ENCODE measurements around the gene RASSF4.

Gene RASSF4

DNA sequence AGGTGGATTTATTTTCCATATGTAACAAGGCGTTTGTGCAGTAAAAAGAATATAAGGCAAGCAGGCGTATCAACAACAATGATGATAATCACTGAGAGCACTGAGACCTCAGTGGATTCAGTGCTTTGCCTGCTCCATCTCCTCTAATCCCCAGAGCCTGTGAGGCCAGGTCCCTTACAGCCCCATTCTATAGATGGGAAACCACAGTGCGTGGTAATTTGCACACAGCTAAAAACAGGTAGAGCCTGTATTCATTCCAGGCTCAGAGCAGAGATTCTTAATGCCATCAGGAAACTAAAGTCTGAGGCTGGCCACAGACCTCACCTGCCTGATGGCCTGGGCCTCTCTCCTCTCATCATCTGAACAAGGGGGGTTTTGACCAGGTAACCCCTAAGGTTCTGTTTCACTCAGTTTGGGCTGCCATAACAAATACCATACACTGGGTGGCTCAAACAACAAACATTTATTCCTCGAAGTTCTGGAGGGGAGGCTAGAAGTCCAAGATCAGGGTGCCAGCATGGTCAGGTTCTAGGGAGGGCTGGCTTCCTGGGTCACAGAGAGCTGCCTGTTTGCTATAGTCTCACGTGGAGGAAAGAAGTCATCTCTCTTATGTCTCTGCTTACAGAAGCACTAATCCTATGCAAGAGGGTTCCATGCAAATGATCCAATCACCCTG lies 10.3 kb upstream of the RASSF4 start:
- DNase-seq, result no peak

DNA sequence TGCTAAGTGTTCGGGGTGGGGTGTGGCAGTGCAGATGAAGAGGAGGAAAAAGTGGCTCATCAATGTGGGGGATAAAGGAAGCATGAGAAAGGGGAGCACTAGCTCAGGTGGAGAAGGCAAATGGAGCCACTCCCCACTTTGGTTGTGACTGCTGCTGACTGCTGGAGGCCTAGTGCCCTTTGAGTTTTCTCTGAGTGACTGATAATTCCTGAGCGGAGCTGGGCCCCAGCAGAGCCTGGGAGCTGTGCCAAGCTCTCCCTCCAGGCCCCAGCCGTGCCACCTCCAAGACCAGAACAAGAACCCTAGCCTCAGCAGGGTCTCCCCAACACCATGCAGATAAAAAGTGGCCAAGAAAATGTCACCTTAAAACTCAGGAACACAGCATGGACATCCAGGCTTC lies 9.7 kb upstream of the RASSF4 start:
- no peak for DNase-seq

DNA sequence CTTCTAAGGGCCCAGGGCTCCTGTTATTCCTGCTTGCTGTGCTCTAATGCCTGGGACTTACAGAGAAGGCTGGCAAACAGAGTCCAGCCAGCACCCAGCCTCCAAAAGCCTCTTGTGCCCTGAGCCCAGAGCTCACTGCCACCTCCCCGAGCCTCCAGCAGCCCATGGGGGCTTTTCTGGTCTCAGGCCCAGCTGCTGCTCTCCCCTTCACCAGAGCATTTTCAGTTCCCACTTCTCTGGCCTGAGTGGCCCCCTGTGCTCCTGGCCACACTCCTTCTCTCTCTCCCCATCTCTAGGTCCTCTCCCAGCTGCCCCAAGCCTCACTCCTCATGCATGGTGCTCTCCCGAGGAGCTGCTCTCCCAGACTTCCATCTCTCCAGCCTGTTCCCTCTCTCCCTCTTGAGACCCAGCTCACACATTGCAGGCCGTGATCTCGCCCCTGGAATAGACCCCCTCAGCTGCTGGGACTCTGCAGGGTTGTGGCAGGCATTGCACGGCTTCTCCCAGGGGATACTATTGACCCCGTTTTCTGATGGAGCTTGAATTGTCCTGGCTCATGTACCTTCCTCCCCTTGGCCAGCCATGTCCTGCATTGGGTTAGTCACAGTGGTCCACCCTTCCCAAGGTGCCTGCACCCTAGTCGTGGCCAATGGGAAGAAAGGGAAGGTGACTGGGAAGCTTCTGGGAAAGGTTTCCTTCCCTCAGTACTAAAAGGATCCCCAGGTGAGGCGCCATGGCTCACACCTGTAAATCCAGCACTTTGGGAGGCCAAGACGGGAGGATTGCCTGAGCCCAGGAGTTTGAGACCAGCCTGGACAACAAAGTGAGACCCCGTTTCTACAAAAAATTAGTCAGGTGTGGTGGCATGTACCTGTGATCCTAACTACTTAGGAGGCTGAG lies 9.0 kb upstream of the RASSF4 start:
- DNase-seq, result no peak

DNA sequence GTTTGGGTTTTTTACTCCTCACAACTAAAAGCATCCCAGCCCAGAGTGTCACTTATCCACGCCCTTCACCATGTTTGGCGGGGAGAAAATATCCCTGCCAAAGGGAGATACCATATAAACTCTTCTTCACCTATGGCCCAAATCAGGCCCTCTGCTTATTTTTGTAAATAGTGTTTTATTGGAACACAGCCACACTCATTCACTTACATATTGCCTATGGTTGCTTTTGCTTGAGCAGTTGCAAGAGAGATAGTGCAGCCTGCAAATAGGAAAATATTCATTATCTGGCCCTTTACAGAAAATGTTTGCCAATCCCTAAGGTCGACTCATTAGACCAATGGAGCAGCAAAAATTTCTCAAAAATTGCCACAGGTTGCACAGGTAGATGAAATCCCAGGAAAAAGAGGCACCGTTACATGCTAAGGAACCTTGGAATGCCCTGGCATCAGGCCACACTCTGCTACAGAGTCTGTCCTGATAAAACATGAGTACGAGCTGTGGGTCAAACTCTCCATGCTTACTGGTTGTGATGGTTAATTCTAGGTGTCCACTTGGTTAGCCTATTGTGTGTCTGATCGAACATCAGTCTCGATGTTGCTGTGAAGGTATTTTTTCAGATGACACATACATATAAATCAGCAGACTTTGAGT lies 7.9 kb upstream of the RASSF4 start:
- no peak for DNase-seq

DNA sequence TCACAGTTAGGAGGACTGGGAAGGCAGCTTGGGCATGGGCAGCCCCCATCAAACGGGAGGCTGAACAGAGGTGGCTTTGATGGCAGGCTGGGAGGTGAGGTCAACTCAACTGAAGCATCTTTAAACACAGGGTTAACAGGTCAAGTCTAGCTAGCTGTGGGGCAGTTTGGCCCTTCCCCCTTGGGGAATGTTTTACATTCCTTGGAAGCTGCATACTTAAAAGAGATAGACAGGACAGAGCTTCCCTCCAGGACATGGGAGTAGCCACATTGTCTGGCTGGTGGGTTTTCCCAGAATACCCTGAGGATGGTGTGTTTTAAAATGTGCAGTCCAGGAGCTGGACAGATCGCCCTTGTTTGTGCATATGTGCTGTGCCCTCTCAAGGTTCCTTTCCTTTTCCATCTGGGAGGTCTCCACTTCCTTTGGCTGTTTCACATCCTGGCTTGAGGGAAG lies 6.8 kb upstream of the RASSF4 start:
- DNase-seq, result peak; percentile 14

DNA sequence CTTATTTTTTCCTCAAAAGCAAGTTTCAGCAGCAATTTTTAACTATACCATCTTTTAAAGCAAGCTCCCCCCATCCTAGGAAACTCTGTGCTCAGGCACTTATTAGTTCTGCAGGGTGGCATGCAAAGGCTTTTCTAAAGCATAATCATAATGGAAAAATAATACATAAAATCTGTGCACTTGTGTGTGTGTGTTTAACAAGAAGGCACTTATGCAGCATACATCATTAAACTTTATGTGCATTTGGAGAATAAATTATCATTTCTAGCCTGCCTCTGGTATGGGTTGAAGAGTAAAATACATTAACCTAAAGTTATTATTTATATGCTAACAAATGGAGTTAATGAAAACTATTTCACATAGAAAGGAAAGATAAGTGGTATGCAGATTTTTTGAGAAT lies 5.6 kb upstream of the RASSF4 start:
- no peak for DNase-seq

DNA sequence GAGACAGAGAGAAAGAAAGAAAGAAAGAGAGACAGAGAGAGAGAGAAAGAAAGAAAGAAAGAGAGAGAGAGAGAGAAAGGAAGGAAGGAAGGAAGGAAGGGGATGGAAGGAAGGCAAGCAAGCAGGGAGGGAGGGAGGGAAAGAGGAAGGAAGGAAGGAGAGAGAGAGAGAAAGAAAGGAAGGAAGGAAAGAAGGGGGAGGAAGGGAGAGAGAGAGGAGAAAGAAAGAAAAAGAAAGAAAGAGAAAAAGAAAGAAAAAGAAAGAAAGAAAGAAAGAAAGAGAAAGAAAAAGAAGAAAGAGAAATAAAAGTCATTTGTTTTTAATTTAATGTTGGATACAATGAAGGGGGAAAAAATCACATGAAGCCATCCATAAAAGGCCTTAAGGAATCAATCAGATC lies 4.6 kb upstream of the RASSF4 start:
- no peak for DNase-seq

DNA sequence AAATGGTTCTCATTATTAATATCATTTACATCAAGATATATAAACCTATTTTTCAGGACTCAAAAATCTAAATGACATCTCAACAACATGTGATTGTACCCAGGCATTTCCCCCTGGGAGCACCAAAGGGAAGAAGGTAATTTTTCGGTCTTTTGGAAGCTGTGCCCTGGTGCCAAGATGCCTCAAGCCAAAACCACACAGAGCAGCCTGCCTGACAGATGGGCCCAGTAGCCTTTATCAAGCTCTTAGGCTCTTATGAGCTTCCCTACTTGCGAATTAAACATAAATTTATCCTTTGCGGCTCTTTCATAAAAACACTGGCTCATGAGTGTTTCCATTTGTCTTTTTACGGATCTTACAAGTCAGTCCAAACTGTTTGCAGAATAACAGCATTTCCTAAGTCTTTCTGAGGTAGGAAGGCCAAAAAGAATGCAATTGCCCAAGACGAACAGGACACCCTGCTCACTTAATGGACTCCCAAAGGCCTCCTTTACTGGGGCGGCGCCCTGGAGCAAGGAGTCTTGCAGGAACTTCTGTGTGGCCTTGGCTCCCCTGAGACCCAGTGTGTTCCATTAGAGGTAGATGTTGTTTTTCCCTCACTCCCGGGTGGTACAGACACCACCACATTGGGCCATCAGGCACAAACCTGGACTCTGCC lies 4.1 kb upstream of the RASSF4 start:
- no peak for DNase-seq

DNA sequence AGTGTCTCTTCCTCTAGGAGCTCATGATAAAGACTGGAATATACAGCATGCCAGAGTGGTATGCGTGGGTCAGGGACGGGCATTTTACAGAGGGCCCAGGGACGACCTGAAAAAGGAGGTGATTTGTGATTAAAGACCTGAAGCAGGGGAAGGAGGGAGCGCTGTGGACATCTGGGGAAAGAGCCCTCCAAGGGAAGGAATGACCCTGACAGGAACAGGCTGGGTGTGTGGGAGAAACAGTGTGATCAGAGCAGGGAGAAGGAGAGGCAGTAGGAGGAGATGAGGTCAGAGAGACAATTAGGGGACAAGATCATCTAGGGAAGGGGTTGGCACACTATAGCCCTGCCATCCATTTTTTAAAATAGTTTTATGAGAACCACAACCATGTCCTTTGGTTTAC lies 3.4 kb upstream of the RASSF4 start:
- DNase-seq, result no peak

DNA sequence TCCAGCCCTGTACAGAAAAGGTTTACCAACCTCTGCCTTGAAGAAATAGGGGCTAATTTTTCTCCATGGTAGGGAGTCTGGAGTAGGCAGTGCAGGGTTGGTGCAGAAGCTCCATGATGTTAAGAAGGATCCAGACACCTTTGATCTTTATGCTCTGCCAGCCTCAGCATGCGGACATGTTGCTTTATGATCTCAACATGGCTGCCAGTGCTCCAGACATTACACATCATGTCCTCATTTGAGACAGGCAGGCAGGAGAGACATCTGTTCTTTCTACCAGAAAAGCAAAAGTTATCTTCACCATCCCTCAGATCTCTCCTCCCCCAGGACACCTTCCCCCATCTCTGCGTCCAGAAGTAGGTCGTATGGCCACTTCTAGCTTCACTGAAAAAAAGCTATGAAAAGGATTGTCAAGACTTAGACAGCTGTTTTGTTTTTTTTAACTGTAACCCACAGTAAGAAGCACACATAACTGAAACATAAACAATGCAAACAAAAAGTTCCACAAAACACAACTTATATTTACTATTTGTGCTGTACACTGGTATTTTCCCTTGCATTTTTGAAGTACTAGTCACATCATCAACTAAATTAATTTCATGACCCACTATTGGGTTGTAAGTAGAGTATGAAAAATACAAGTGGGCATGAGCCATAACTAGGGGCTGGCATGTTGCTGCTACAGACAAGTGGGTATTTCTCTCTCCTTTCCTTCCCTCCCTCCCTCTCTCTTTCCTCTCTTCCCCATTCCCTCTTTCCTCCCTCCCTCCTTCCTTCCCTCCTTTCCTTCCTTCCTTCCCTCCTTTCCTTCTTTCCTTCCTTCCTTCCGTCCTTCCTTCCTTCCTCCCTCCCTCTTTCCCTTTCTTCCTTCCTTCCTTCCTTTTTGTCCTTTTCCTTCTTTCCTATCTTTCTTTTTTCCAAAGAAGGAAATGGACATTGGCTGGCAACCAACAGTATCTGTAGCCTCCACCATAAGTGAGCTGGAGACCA lies 2.6 kb upstream of the RASSF4 start:
- DNase-seq, result no peak

DNA sequence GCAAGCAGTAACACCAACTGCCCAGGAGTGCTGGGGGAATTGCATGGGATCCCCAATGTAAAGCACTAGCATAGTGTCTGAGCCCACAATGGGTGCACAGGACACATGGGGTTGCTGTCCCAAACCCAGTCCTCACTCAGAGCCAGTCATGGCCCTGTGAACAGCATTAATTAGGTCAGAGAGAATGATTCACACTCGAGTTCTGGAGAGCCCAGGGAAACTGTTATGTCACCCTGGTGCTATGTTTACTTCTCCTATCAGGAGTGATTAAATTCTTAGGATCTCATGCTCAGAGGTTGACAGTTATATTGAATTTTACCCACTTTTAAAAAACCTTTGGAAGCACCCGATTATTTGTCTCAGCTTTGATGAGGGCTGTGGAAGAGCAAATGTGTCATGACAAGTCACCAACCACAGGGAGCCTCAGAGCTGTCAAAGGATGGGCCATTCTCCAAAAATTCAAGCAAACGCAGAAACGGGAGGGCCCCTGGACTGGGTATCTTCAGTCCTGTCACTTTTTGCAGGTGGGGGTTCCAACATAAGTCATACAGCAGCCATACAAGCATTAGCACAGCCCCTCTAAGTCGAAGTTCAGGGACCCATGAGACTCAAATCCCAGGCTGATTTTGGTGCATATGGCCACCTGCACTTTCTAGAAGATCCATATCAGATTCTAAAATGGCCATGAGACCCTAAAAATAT lies 1.3 kb upstream of the RASSF4 start:
- DNase-seq, result peak; percentile 65

DNA sequence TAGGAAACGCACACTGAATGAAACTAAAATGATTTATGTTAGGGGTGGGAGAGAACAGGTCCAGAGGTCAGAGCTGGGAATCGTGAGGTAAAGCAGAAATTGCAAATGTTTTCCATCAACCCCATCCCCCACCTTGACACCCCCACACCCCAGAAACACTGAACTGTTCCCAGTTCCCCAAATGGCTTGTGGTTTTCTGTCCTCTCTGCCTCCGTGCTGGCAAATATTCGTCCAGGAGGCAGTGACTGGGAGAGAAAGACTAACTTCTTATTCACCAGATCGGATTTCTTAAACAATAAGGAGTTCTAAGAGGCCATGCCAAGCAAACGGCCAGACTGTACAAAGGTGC lies 730 bp upstream of the RASSF4 start:
- DNase-seq, result no peak

DNA sequence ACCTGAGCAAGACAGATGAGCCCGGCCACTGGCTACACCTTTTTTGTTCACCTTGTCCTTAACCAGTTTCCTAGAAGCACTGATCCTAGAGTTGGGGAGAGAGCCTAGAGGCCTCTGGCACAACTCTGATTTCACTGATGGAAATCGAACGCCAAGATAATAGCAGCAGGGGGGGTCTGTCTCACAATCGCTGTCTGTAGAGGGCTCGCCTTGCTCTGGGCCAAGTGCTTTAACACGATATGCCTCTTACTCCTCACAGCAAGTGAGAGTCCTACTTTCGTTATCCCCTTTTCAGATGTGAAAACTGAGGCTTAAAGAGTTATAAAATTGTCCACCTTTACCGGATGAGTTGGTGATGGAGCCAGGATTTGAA lies 472 bp downstream of the RASSF4 start:
- DNase-seq, result no peak

DNA sequence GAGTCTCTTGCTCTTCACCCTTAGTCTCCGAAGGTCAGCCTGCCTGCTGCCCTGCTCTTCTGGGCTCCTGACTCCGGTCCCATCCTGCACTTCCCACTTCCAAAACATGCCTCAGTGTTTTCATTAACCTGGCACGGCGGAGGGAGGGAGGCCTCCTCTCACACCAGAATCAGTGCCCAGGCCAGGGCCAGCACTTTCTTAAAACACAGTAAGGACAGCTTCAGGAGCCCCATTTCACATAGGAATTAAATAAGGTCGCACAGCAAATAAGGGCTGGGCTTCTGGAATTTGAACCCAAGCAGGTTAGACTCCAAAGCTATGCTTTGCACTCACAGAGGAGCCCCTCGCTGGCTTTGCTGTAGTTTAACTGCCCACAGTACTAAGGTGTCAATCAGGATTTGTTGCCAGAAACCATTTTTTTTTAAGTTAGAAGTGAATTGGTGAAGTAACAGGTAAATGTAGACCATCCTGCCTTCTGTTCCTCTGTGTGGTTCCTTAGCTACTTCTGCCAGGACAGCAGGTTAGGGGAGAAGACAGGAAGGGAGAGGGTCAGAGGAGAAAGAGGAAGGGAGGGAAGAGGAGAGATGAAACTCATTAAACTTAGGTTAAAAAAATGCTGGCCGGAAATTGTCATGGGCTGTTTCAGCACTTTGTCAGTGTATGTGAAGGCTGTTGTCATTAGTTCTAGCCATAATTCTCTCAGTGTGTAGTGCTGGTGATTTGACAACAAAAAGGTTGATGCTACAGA lies 1.1 kb downstream of the RASSF4 start:
- DNase-seq, result no peak

DNA sequence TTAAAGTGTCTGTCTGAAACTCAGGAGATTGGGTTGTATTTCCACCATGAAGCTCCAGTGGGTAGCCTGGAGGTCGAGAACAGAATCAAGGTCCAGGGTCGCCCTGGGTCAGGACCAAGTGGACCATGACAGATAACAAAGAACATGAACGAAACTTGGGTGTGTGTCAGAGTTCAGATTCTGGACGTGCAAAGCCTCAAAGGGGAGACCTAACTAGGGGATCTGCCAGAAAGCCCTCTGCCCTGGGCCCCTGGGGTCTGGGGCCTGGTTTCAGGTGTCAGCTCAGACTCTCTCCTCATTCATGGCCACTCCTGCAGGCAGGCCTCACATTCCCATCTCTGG lies 1.6 kb downstream of the RASSF4 start:
- no peak for DNase-seq

DNA sequence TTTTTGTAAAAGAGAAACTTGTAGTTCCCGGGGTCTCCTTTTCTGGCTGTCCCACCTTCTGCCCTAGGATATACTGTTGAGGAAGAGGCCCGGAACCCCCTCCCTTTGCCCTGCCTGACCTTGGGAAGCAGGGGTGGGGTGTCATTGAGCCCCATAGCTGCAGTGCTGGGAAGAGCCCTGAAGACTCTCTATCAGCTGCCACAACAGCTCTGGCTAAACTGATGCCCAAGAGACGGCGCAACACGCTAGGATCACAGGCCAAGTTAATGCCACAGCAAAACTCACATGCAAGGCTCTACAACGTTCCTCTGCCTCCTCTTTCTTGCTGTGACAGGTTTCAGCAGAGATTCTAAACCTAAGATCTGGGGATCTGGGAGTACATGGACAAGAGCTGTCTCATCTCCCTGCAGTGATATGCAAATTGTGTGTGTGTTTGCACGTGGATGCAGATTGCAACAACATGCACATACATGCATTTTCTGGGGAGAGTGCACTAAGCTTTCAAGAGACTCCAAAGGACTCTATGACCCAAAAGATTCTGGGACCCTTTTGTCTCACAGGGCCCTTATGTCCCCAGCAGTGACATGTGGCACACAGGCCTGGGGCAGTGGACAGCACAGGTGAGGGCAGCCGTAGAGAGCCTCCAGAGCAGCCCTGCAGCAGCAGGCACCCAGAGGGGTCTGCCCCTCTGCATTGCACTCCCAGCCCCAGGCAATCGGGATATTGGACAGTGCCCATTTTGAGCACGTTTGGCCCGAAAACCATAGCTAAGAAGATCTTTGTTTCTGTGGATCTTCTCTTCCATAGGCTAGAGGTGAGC lies 2.5 kb downstream of the RASSF4 start:
- DNase-seq, result no peak

DNA sequence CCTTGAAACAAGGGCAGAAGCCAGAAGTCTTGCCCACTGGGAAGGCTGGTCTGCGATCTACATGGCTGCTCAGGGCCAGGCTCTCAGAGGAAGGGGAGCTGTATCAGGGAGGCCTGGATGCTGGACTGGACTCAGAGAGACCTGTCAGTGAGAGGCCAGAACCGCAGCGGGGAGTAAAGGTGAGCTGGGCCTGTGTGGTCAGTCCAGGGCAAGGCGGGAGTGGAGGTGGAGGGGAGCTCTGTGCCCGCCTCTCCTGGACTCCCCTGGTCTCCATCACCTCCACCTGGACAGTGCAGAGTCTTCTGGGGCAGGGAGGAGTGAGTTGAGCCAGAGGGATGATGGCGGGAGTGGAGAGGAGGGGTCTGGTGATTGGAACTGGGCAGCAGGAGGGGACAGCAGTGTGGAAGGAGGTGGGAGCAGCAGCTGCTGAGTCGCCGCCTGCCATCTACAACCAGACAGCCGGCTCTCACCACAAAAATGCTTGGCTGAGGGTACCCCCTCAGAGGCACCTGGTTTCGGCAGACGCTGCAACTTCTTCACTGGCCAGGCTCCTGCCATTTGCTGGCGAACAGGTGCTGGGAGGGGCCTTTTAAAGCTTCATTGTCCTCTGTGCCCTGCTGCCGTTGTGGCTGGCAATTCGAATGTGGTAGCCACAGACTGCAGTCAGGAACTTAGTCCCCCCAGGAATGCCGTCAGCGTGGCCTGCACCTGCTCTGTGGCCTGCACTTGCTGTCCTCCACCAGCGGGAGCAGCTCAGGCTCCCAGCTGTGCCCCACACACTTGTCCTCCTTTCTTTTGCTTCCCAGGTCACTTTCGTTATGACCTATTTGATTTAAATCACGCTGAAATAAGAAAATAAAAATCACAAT lies 3.5 kb downstream of the RASSF4 start:
- no peak for DNase-seq

DNA sequence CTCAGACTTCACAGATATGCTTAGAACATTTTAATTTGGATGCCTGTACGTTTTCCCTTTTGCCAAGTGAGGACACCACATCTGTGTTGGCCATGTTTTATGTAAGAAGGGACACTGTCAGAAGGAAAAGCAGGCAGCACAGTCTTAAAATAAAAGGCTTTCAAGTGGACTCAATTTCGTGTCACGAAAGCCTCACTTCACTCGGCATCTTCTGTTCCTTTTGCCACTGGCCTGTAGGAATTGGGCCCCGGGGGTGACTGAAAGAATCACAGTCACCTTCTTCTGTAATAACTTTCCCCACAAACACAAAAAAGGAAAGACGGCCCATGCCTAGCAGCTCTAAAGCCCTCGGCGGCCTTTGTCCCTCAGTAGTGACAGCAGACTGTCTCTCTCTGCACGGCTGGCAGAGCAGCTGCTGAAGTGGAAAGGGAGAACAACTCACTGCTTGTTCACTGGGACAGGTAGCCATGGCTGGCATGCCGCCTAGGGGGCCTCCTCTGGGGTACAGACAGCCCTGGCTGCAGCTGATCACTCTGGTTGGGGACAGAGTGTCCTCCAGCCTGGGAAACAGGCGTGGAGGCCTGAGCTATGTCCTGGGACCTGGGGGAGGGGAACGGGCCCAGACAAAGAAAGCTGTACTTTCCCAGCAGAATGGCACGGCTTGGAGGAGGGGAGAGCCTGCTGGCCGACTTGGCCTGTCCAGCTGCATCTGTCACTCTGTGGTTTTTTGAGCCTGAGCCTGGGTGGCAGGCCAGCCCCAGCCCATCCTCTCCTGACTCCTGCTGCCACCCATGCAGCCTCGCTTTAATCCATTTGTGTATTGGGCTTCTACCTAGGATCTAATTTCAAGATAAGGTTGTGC lies 4.4 kb downstream of the RASSF4 start:
- no peak for DNase-seq
